Fibroblast of skin of right biceps (primary cell): Measurements from ENCODE around the gene VWDE.
A peak's percentile ranks its signal among the peaks of the same experiment; 100 is the strongest.

Experiments used
- DNase-seq: peaks from one replicate; pipeline ENCODE4 v3.0.0-alpha.2; 2013

Gene VWDE

GRCh38 chr7:12327922-12328321 lies 75.7 kb downstream of the VWDE start:
- no peak for DNase-seq

GRCh38 chr7:12325646-12326045 lies 78.0 kb downstream of the VWDE start:
- DNase-seq: no peak

GRCh38 chr7:12323415-12323814 lies 80.2 kb downstream of the VWDE start:
- DNase-seq: no peak

GRCh38 chr7:12322903-12323300 lies 80.8 kb downstream of the VWDE start:
- DNase-seq: no peak

GRCh38 chr7:12322284-12322902 lies 81.3 kb downstream of the VWDE start:
- DNase-seq: peak; percentile 7

DNA sequence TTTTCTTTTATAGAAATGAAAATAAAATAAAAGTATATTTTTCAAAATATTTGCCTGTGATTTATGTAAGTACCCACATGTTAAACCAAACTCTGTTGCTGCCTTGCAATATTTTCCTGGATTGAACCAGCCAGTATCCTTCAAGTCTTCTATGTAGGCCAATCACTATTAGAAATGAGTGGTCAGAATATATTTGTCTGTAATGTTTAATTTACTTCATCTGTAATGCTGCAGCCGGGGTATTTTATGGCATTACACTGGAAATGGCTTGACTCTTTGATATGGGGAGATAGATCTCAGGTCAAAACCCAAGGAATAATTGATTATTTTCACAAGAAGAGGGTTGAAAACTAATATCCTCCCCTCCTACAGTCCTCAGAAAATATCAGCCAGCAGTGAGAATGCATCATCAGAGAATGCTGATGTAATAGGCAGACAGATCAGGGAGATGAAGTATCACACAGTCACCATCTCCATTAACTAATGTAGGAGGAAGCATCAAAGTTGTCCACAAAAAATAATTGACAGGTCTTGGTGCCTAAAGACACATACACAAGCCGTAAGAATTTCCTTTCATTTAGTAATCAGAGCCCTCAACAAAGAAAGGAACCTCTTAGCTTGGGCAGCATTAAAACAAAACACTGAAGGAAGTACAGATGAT lies 82.5 kb downstream of the VWDE start:
- peak; percentile 22 for DNase-seq

DNA sequence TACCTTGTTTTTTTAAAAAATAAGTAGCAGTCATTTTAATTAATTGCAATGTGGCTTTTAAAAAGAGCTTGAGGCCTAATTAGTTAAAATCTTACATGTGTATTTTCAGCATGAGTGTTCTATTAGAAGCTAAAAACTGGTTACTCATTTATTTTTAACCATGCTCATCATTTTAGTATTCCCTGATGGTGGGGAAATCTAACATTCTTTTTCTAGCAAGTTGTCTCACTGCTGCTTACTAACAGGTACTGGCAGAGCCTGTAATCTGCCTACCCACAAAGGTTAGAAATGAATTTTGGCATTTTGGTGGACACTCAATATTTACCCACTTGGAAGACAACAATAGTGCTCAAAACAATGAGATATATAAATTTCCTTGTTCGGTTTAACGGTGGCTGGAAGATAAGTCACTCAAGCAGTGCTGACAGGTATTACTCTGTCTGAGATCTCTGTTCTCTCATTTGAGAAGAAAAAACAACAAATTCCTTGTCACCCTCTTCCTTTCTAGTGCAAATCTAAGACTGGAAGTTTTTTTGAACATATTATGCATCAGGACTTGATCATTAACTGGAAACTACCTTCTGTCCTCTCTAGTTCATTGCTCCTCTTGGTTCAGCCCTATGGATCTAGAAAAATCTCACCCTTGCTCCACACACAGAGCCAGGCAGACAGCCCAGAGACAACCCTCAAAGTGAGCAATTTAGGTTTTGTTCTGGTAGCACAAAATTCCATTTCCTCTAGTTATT lies 83.3 kb downstream of the VWDE start:
- no peak for DNase-seq

DNA sequence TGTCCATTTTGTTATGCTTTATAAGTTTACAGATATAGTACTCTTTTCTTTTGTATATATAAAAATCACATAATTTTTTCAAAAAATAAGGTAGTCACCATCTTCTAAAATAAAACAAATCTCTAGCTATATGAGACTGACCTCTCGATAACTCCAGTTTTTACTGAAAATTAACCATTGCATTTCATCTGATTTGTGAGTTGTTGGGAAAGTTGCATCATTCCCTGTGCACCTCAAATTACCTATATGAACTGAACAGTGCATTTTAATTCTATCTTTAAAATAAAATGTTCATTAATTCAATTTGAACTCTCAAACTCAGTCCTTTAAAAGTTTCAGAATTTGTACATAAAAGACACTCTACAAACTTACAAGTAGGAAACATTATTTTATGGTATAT lies 86.0 kb downstream of the VWDE start:
- DNase-seq: no peak

GRCh38 chr7:12316925-12317324 lies 86.7 kb downstream of the VWDE start:
- DNase-seq: no peak

GRCh38 chr7:12315049-12315448 lies 88.6 kb downstream of the VWDE start:
- no peak for DNase-seq

- no peak for DNase-seq
Observed at GRCh38 chr7:12314199-12314598, 89.5 kb downstream of the VWDE start.

DNA sequence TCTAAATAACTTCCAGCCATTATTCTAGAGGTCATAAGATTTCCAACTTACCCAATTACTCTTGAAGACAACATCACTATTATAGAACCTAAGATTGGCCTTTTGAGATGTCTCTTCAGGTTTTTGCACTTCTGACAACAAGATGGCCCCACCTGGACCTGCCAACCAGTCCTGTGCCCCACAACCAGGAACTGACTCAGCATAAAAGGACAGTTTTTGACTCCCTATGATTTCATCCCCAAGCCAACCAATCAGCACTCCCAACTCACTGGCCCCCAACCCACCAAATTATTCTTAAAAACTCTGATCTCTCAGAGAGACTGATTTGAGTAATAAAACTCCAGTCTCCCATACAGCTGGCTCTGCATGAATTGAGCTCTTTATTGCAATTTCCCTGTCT lies 98.2 kb downstream of the VWDE start:
- DNase-seq: no peak

DNA sequence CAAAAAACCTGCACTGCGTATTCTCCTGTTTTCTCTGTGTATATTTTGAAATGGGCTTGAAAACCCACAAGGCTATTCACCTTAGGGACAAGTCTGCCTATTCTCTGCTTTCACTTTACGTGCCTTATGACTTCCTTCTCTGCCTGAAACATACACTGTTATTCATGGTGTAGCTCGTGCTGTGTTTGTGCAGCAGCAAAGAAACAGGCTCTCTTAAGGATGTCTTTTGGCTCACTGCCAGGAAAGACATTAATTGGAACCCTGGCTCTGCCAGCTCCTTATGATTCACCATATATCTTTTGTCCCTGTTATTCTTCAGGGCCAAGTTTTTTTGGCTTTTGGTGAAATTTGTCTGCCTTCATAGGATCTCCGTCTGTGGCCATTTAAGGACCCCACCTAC lies 100.2 kb downstream of the VWDE start:
- no peak for DNase-seq

DNA sequence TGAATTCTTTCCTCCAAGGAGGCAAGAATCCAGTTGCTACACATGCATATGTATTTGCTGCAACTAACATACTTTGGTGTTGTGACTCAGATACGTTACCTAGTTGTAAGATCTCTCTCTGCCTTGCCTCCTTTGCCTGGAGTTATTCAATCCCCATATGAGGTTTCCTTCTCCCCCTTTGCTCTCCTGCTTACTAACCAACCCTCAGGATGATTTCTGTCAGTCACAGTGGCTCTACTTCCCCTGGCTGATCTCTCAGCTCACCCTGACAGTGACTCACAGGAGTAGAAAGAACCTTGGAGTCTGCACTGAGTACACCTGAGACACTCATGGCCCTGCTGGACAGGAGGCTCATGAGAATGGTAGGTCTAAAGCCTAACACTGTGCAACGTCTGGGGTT lies 100.6 kb downstream of the VWDE start:
- no peak for DNase-seq

- DNase-seq: no peak
Observed at GRCh38 chr7:12300415-12300814, 103.2 kb downstream of the VWDE start.

GRCh38 chr7:12299367-12299766 lies 104.3 kb downstream of the VWDE start:
- DNase-seq: no peak

DNA sequence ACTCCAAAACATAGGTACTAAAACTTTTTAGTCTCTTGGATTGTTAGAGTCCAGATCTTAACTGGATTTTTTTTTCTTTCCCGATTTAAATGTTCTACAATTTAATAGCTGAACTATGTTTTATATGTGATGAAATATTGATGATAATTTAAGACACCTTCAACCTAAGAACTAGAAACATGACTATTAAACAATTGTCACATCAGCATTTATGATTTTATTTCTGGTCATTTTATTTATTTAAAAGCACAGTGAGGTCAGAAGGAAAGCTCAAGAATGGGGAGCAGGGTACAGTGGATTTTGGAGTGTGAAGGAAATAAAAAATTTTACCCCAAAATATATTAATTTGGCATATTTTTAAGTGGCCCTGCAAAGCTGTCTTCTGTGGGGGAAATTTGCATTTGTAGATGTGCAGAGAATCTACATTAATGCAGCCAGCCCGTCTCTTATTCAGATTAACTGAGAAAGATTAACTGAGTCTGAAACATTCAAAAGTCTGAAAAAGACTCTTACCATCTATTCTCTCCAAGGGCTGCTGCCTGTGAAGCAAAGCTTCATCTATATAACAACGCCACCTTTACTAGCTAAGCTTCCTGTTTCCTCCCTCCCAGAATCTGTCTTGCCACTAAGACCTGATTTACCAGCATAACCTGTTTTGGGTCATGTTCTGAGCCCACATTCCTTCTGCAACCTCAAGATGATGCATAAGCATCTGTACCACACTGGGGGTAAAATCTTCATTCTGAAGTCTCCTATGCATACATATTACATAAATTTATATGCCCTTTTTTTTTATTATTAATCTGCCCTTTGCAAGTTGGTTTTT lies 106.2 kb downstream of the VWDE start:
- DNase-seq: no peak

- no peak for DNase-seq
Observed at GRCh38 chr7:12296051-12296570, 107.6 kb downstream of the VWDE start.

DNA sequence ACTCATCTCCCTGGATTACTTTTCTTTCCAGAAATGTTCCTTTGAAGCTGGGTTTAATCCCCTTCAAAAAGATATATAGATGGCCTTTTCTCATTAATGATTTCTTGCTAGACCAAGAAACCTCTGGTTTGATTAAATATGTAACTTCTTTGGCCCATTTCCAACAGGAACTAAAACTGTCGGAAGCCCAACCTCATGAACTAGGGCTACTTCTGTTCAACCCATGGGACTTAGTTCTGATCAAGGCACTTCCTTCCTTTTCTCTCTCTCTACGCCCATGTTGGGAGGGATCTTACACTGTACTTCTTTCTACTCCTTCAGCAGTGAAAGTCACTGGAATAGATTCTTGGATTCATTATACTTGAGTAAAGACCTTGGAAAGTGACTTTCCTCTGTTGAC lies 109.0 kb downstream of the VWDE start:
- no peak for DNase-seq

DNA sequence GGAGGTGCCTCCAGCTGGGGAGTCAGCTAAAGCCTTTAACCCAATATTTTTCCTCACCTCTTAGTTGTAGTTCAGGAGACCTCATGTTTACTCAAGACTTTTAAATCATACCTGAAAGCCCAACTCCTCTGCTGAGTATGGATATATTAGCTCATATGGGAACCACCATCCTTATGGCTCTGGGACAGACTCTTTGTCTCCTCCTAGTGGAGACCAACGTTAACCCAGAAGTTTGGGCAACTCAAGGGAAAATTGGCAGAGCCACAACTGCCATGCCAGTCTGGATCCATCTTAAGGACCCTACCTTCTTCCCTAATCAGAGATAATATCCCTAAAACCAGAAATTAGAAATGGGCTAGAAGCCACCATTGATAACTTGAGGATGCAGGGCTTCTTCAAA lies 111.8 kb downstream of the VWDE start:
- DNase-seq: peak; percentile 1

DNA sequence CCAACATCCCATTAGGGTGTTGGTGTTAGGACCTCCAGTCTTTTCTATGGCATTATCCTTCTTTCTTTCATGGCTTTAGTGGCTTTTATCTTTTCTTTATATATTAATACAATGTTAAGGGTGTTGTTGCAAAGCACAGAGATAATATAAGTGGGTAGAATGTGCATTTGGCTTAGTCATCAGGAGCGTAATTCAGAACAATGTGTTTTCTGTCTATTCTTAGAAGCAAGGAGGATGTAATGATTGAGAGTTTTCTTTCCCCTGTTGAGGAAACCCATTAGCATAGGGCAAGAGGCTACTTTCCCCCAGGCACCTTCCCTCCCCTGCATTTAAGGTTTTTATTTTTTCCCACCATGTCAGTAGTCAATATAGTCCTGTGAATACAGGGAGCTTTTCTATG lies 112.9 kb downstream of the VWDE start:
- no peak for DNase-seq

DNA sequence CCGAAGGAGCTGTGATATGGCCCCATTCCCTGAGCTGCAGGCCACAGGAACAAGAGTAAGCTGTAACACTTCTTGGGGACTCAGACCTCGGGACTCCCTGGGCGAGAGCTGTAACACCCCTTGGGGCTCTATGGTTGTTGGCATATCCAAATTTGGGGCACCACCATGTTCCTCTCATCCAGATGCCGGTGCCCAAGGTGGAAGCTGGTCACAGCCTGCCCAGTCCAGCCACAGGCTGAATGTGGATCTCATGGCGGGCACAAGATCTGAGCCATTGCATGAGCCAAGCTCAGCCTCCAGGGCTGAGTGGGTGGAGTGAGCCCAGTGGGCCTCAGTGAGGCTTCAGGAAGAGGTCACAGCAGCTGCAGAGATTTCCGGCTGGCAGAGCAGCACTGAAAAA lies 113.7 kb downstream of the VWDE start:
- no peak for DNase-seq

DNA sequence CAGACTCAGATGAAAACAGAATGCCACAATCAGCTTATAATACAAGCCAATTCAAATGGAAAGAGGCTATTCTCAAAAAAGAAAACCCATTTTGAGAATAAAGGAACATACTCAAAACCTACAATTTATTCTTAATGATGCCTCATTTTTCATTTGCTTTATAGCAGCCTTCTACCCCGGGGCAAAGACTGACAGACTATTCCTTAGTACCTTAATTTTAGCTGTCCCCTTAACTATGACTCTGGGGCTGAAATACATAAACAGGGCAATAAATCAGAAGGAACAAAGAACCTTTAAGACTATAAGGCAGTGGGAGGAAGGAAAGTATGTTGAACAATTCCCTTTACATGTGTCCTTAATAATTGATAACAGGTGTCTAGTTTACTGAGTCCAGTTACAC lies 115.8 kb downstream of the VWDE start:
- no peak for DNase-seq
